SH-SY5Y (cell line): ENCODE results near the gene RDH5.

ENCODE experiments used
- GATA2 ChIP-seq: IDR thresholded peaks from 2 replicates; pipeline ENCODE4 v1.6.1; 2011; ENCODE audit warnings: mild to moderate bottlenecking, low read depth, low read length
- GATA3 ChIP-seq: IDR thresholded peaks from 2 replicates; pipeline ENCODE4 v1.6.1; 2011; ENCODE audit warnings: low read depth, mild to moderate bottlenecking, low read length, moderate library complexity

- TF ChIP-seq GATA2 (no peak), GATA3 (no peak)
Measured at GRCh38 chr12:55733021-55733555, 12.9 kb downstream of the RDH5 start.
